B cell (primary cell): ENCODE data around the gene ISLR. TPM values are rescaled to one million over a fixed set of nuclear protein-coding genes. Genes with fewer than 3 reads are reported as not detected.

Experiments
- ATAC-seq: fragments of 200-7000 bp; cut with Tn5 transposase; one replicate; pipeline ENCODE4 v1.10.0; 2021; ENCODE audit warnings: low read depth, mild to moderate bottlenecking, moderate number of reproducible peaks, moderate library complexity
- CTCF ChIA-PET: fragments of 350-600 bp; sonication (Branson Sonifier 250); formaldehyde crosslinking; loops from one replicate; lab custom pipeline; 2021; ENCODE audit warnings: antibody characterized with exemption, inconsistent platforms; lab: Charles Lee
- POLR2A ChIA-PET: fragments of 350-600 bp; sonication (Branson Sonifier 250); formaldehyde crosslinking; loops from one replicate; lab custom pipeline; 2021; ENCODE audit warnings: antibody characterized with exemption; lab: Charles Lee
- DNase-seq: peaks from one replicate; pipeline ENCODE4 v3.0.0; 2013
- H2AFZ ChIP-seq: 2 replicates; pipeline ENCODE4 v1.6.1; 2012; ENCODE audit warnings: mild to moderate bottlenecking, low read depth, low read length; ENCODE audit not compliant: insufficient read depth, poor library complexity, severe bottlenecking
- H3K27ac ChIP-seq, 2 donors: 1 replicate in 1 of 2; 2 replicates in 1 of 2; pipeline ENCODE4 v1.5.1; 2012 to 2013; ENCODE audit warnings: low read length in 2 of 2, mild to moderate bottlenecking in 2 of 2, moderate library complexity in 1 of 2
- H3K27me3 ChIP-seq, 4 experiments: fragments of 200-600 bp in 1 of 4; sonication (generic) in 1 of 4; replicated peaks in 1 of 4; 1 replicate in 2 of 4; 2 replicates in 2 of 4; pipeline versions ENCODE4 v1.6.1 to v1.7.0; 2013 to 2016; ENCODE audit warnings: low read length in 3 of 4, mild to moderate bottlenecking in 2 of 4, mixed read lengths in 1 of 4, moderate library complexity in 1 of 4; ENCODE audit not compliant: insufficient read depth in 4 of 4, control insufficient read depth in 3 of 4; ENCODE audit errors: control extremely low read depth in 1 of 4
- H3K36me3 ChIP-seq, 2 experiments: replicated peaks in 1 of 2; 1 replicate in 1 of 2; 2 replicates in 1 of 2; pipeline versions ENCODE4 v1.6.1 to v1.7.1; 2013; ENCODE audit warnings: low read length in 1 of 2; ENCODE audit not compliant: insufficient read depth in 2 of 2, control insufficient read depth in 1 of 2; ENCODE audit errors: control extremely low read depth in 1 of 2, extremely low read depth in 1 of 2
- H3K4me1 ChIP-seq, 2 donors: fragments of 200-600 bp in 1 of 2; sonication (generic) in 1 of 2; 1 replicate in 1 of 2; 2 replicates in 1 of 2; pipeline versions ENCODE4 v1.5.1 to v1.6.1; 2013 to 2017; ENCODE audit warnings: low read length in 2 of 2; ENCODE audit not compliant: control insufficient read depth in 2 of 2, insufficient read depth in 2 of 2
- H3K4me2 ChIP-seq: replicated peaks from 2 replicates; pipeline ENCODE3; 2012; ENCODE audit warnings: mild to moderate bottlenecking, low read depth, low read length; ENCODE audit not compliant: poor library complexity, severe bottlenecking
- H3K4me3 ChIP-seq, 5 experiments: fragments of 200-600 bp in 1 of 5; sonication (generic) in 1 of 5; 1 replicate in 3 of 5; 2 replicates in 2 of 5; pipeline versions ENCODE4 v1.5.1 to v1.7.0; 2011 to 2016; ENCODE audit warnings: low read length in 4 of 5, mild to moderate bottlenecking in 4 of 5, low read depth in 2 of 5, control low read depth in 1 of 5, moderate library complexity in 1 of 5; ENCODE audit not compliant: insufficient read depth in 1 of 5; ENCODE audit errors: control extremely low read depth in 1 of 5, extremely low read depth in 1 of 5
- H3K79me2 ChIP-seq: fragments of 200-600 bp; sonication (generic); one replicate; pipeline ENCODE4 v1.6.0; 2016; ENCODE audit warnings: low read length; ENCODE audit not compliant: control insufficient read depth, insufficient read depth
- H3K9ac ChIP-seq: fragments of 200-600 bp; sonication (generic); 2 replicates; pipeline ENCODE4 v1.6.1; 2017; ENCODE audit warnings: mild to moderate bottlenecking, low read length, moderate library complexity
- H3K9me3 ChIP-seq, 3 donors: one replicate each; pipeline versions ENCODE4 v1.6.1 to v1.7.1; 2013; ENCODE audit warnings: low read length in 2 of 3; ENCODE audit not compliant: control insufficient read depth in 2 of 3, insufficient read depth in 1 of 3; ENCODE audit errors: control extremely low read depth in 1 of 3
- H4K20me1 ChIP-seq: 2 replicates; pipeline ENCODE4 v1.6.0; 2012; ENCODE audit warnings: mild to moderate bottlenecking, low read length; ENCODE audit not compliant: insufficient read depth, control insufficient read depth, poor library complexity, severe bottlenecking
- H3K27ac Mint-ChIP-seq: one replicate; pipeline ENCODE4 v1.8.0; 2021; ENCODE audit warnings: mixed read lengths
- H3K27me3 Mint-ChIP-seq: one replicate; pipeline ENCODE4 v1.8.0; 2021; ENCODE audit warnings: mixed read lengths
- H3K4me1 Mint-ChIP-seq: one replicate; pipeline ENCODE4 v1.8.0; 2021; ENCODE audit warnings: mixed read lengths
- H3K4me3 Mint-ChIP-seq: one replicate; pipeline ENCODE4 v1.8.0; 2021; ENCODE audit warnings: mixed read lengths
- H3K9me3 Mint-ChIP-seq: one replicate; pipeline ENCODE4 v1.8.0; 2022; ENCODE audit warnings: mixed read lengths; ENCODE audit not compliant: insufficient read depth
- CTCF ChIP-seq: fragments of 200-600 bp; IDR thresholded peaks from one replicate; pipeline ENCODE4 v1.8.0; 2022; ENCODE audit warnings: antibody characterized with exemption, mild to moderate bottlenecking
- EZH2 ChIP-seq: IDR thresholded peaks from 2 replicates; pipeline ENCODE4 v1.6.1; 2012; ENCODE audit warnings: borderline replicate concordance, low read depth, mild to moderate bottlenecking, moderate library complexity, low read length; ENCODE audit not compliant: insufficient read depth, poor library complexity, severe bottlenecking
- WGBS: methylation state at CpG from one replicate; pipeline ENCODE4 v1.1.5; 2013; ENCODE audit warnings: missing lambda C conversion rate; ENCODE audit not compliant: insufficient coverage; 5-methylcytosine and 5-hydroxymethylcytosine counted together
- intact Hi-C: fragments of 100-400 bp; cut with micrococcal nuclease; formaldehyde crosslinking; loops from one replicate; pipeline ENCODE4 v1.10.0; 2022
- polyA plus RNA-seq: library from polyadenylated mRNA; depleted of rRNA; stranded (reverse); fragments of >200 nt; gene quantifications from 2 replicates; pipeline ENCODE4 v1.2.3, GENCODE V29; 2012
- total RNA-seq, 2 donors: library from RNA; stranded (reverse); fragments of 120-200 nt in 1 of 2; gene quantifications; 1 replicate in 1 of 2; 2 replicates in 1 of 2; pipeline versions ENCODE4 v1.2.3 to v1.2.4, GENCODE V29; 2013 to 2022

Gene ISLR
- total and polyA plus RNA-seq, 2 donors (not counting 1 experiment from before 2014, with no cell fraction given) = not detected

- ChIA-PET POLR2A (no interaction called here), CTCF (no interaction called here)
- Histone ChIP-seq H3K27ac (no peak overlapping the region), H3K36me3 (no peaks in the 10 kb centered on the region), H3K27me3 (no peaks in the 10 kb centered on the region), H3K9ac (no peak overlapping the region), H3K4me2 (no peak overlapping the region), H3K9me3 (peaks cover 0 to 3% (median 0%) of the 10 kb centered on the region in 3 donors), H3K4me3 (no peak overlapping the region), H2AFZ (no peak overlapping the region), H4K20me1 (no peaks in the 10 kb centered on the region), H3K4me1 (no peaks in the 10 kb centered on the region), H3K79me2 (no peaks in the 10 kb centered on the region)
- no peaks in the 10 kb centered on the region for H3K4me1 Mint-ChIP-seq
- 90% methylated on average over 45 of the region's 45 CpGs for WGBS
- ATAC-seq = no peak
- DNase-seq = no peak
- H3K27me3 Mint-ChIP-seq = peaks cover 27% of the 10 kb centered on the region
- no peaks in the 10 kb centered on the region for H3K9me3 Mint-ChIP-seq
- intact Hi-C loops = no loop called here
- TF ChIP-seq CTCF (no peak), EZH2 (no peak)
- no peak overlapping the region for H3K4me3 Mint-ChIP-seq
- H3K27ac Mint-ChIP-seq = no peak overlapping the region
Observed at GRCh38 chr15:74175271-74176191, 2.0 kb downstream of the ISLR start.
